ENCODE measurements around the gene GAS5. TPM values are rescaled to one million over a fixed set of nuclear protein-coding genes. Genes with fewer than 3 reads are reported as not detected.

Gene GAS5
- 758 and 872 TPM in 2 replicates for total RNA-seq (2014; rRNA removed; shearing (Covaris generic))

GRCh38 chr1:173867753-173868265 is at the start of gene GAS5:
TSS of gene GAS5 (minus strand) at chr1:173867989.

DNA sequence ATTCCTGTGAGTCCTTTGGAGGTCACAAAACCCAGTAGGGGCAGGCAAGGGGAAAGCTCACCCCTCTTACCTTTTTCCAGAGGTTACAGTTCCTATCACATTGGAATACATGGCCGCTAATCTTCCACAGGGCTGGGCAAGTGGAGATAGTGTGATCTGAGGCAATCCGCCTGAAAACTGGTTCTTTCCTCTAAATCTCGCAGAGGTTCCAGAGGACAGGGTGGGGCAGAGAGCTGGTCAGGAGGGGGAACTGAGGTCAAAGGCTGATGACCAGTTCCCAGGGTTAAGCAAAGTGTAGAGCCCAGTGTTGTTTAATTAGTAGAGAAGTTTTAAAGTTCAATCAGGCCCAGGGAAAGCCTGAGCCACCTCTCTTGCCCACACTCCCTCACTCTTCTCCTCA is 49.4 kb upstream of the GAS5 start, which contains the start of gene SERPINC1:
Gene SERPINC1 (minus strand): TSS at position 179 of the 400 bp plus-strand sequence. CDS start 68 bp downstream, at position 111.

DNA sequence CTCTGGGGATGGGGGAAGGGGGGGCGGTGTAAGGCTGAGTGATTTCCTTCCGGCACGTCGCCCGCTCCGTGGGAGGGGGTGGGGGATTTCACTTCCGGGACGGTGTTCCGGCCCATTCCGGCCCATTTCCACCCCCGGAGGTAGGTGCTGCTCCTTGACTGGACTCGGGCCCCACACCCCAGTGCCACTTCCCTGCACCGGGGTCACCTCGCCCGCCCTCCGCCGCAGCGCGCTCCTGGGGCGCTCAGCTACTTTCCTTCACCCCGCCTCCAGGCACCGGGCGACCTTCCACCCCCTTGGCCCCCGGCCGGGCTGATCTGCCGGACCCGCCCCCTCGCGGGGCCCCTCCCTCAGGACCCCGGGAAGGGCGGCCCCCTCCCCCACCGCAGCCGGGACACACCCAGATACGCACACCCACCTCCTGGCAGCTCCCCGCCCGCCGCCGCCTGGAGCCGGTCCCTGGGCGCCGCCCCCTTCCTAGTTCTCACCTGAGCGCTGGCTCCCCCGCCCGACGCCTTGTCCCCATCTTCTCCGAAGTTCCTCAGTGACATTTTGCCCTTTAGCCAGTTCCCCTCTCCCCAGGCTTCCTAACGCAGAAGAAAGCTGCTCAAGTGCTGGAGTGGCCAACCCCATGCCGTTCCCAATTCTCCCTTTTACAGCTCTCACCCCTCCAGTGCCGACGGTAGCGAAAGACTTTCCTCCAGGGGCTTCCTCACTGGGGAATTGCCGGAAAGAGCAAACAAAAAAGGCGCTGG is 654 bp upstream of the GAS5 start, which contains the start of gene ZBTB37:
Gene ZBTB37 (plus strand): TSS at position 115 of the 755 bp plus-strand sequence. CDS start 1,846 bp downstream, outside the sequence.

GRCh38 chr1:173824315-173825081 is 43.3 kb downstream of the GAS5 start, which contains the start of the genes CENPL and DARS2:
TSS of gene CENPL (minus strand) at chr1:173824883. CDS start at chr1:173811299, 13,584 bp downstream.
TSS of gene DARS2 (plus strand) at chr1:173824673. CDS start at chr1:173825230, 557 bp downstream.

Other genes with a start within 250 kb of the GAS5 start
- not detected in 2 replicates for gene TEX50, start 232.7 kb downstream of the GAS5 start, total RNA-seq (2014; rRNA removed; shearing (Covaris generic))
- gene ANKRD45, start 198.1 kb downstream of the GAS5 start, total RNA-seq (2014; rRNA removed; shearing (Covaris generic)): 0.45 and 0.61 TPM in 2 replicates
- 16.1 and 20.9 TPM in 2 replicates for gene KLHL20, start 153.0 kb downstream of the GAS5 start, total RNA-seq (2014; rRNA removed; shearing (Covaris generic))
- gene DARS2, start 43.3 kb downstream of the GAS5 start, total RNA-seq (2014; rRNA removed; shearing (Covaris generic)): 49.9 and 50.6 TPM in 2 replicates
- 22.6 and 32.3 TPM in 2 replicates for gene CENPL, start 43.1 kb downstream of the GAS5 start, total RNA-seq (2014; rRNA removed; shearing (Covaris generic))
- 5.2 and 5.4 TPM in 2 replicates for gene ZBTB37, start 391 bp upstream of the GAS5 start, total RNA-seq (2014; rRNA removed; shearing (Covaris generic))
- 0.11 TPM in 1 of 2 replicates, not detected in the other for gene SERPINC1, start 49.3 kb upstream of the GAS5 start, total RNA-seq (2014; rRNA removed; shearing (Covaris generic))
- gene RC3H1, start 154.4 kb upstream of the GAS5 start, total RNA-seq (2014; rRNA removed; shearing (Covaris generic)): 11.1 and 13.7 TPM in 2 replicates